ENCODE measurements around the gene IL17RD.
A peak's percentile ranks its signal among the peaks of the same experiment; 100 is the strongest.

Gene IL17RD

DNA sequence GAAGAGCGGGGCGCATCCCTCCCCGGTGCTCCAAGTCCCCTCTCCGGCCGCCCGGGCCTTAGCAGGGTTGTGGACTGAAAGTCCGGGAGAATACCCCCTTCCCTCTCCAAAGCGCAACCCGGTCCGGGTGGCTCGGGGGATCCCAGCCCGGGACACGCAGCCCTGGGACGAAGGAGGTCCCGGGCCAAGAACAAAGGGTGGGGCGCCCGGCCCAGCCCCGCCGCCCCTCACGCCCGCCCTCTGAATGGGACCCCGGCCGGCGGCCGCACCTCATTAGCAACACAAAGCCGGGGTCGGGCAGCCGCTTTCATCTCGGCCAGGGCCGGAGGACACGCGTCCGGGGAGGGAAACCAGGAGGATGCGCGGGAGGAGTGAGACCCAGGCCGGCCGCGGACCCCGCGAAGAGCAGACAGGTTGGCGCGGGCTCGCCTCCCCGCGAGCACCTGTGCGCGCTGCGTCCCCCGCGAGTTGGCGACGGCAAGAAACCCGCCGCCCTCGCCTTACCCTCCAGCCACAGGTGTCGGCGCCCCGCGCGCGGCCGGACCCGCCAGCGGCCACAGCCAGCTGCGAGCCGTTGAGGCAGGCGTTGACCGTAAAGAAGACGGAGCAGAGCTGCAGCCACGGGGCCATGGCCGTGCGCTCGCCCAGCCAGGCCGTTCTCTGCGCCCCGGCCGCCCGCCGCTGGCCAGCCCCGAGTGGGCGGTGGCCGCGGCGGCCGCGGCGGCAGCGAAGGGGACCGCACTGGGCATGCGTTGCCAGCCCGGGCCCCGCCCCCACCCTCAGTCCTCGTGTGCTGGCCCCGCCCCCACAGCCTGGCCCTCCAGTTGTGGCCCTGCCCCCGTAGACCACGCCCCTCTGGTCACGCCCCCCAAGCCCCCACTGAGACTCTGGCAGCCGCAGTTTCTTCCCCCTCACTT lies at the start of gene IL17RD:
Gene IL17RD, minus strand, starts transcription at position 697 of the 917 bp plus-strand sequence. Its CDS starts 67 bp downstream, at position 630.
- DNase-seq, result peak; percentile 19

DNA sequence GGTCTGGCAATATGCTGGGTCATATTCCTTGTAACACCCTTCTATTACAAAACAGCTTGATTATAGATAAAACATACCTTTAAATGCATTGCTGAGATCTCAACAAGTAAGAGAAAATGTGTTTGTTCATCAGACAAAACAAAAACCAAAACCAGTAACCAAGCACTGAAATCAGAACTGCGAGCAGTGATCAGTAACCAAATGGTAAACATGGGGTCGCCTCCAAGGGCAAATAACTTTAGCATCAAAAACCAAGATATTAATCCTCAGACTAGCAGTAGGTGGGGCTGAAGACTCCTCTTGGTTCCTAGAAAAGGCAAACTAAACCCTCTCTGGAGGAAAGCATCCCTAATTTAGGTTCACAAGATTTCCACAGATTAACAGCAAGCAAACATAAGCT lies 41.3 kb upstream of the IL17RD start:
- no peak for DNase-seq

DNA sequence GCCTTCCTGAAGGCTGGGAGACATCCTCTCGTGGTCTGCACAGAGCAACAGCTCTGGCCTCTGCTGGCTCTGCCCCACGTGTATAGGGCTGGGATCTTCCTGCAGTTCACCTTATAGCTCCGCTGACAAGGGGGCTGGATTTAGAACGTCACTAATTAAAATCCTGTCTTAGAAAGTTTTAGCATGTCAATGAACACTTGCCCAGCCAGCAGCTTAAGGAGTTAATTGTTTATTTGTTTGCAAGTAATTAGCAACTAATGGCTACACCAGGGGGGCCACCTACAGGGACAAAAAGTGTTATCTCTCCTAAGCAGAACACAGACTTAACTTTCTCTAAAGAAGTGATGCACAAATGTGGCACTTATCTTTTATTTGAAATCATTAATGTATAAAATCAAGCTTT lies 34.7 kb upstream of the IL17RD start, which contains the start of gene HESX1:
Gene HESX1, minus strand, starts transcription at position 84 of the 403 bp plus-strand sequence. Its CDS starts 60 bp downstream, at position 24.
- no peak for DNase-seq

DNA sequence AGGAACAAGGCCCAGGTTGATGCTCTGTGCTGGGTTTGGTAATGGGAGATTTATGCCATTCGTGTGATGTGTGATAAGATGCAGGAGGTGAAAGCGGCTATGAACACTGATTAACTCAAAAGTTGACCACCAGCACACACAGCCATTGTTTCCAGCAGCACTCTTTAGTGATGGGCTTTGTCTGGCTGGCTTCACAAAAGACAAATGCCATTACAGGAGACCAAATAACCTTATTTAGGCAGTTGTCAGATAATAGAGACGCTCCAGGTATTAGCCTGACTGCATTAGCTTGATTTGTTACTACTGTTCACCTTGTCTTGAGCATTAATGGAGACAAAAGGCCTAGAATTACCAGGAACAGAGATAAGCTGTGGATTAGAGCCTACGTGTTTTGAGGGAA lies 29.5 kb upstream of the IL17RD start:
- no peak for DNase-seq

DNA sequence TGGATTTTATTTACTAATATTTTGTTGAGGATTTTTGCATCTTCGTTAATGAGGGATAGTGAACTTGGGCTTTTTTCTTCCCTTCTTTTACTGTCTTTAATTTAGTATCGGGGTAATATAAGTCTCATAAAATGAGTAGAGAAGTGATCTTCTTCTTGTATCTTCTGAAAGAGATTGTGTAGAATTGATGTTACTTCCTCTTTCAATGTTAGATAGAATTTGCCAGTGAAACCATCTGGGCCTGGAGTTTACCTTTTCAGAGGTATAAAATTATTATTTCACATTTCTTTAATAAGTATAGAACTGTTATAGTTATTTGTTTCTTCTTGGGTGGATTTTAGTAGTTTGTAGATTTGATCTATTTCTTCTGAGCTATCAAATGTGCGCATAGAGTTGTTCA lies 26.9 kb upstream of the IL17RD start:
- DNase-seq, result no peak

DNA sequence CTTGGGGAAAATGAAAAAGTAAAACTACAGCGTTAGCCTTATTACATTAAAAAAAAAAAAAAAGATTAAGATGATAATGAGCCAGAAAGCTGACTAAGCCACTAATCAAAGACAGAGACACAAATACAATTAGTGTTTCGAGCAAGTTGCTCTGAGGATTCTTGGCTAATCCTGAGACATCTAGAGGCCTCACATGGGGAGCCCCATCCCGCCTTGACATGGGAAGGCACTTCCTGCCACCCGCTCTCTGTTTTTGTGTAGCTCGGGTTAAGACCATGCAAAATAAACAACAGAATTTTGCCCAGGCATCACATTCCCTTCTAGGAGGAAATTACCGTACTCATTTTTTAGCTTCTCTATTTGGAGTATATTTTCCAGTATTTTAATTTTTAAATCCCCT lies 19.4 kb upstream of the IL17RD start:
- no peak for DNase-seq

DNA sequence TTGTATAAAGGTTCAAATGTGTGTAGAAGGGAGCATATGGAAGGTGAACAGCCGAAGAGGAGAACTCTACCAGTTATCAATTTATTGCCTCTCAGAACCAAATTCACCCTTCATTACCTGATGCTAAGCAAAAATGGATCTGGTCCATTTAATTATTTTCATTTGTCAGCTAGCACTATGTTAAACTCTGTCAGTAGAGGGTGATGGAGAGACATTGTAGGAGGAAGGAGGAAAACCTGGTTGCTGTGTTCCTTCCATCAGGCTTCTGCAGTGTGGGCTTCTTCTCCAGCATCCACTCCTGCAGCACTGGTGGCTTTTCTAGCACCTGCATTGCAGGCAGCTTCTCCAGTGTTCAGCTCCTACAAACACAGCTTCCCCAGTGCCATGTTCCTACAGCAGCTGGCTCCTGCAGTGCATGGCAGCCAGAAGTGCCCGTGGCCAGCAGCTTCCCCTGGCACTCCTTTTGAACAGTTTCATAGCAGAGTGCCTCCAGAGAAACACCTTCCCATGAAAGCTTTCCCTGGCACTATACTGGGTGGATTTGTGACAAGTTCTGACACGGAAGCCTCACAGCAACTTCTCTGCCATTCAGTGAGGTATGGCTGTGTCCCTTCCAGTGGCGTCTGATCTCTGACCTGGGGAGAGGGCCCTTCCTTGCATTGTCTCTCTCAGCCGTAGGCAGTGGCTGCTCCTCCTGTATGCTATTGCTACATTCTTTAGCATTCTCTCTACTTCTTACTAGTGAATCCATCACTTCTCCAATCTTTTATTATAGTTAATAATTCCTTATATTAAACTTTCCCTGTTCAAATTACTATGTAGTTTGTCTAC lies 14.6 kb upstream of the IL17RD start:
- DNase-seq, result no peak

DNA sequence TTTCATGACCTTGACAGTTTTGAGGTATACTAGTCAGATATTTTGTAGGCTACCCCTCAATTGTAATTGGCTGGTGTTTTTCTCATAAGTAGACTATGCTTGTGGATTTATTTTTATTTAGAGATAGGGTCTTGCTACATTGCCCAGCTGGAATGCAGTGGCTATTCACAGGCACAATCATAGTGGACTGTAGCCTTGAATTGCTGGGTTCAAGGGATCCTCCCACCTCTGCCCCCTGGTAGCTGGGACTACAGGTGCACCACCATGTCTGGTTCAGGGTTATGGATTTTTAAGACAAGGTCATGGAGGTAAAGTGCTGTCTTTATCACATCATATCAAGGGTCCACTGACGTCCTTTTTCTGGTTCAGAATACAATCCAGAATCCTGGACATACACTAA lies 10.9 kb upstream of the IL17RD start:
- no peak for DNase-seq

DNA sequence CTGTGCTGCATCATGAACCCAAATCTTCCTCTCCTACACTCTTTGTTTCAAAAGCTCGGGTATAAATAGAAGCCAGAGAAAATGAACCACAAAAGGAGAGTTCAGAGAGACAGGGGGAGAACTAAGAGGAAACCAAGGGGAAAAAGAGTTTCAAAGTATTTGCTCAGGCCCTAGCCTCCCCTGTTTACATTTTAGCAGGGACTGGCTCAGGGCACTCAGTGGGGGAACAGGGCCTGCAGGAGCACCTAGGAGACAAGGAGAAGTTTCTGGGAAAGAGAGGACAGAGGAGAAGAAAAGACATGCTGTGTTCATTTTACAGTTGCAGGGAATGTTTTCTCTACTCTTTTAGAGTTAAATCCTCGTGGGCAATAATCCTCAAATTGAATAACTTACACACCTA lies 8.5 kb upstream of the IL17RD start:
- no peak for DNase-seq

DNA sequence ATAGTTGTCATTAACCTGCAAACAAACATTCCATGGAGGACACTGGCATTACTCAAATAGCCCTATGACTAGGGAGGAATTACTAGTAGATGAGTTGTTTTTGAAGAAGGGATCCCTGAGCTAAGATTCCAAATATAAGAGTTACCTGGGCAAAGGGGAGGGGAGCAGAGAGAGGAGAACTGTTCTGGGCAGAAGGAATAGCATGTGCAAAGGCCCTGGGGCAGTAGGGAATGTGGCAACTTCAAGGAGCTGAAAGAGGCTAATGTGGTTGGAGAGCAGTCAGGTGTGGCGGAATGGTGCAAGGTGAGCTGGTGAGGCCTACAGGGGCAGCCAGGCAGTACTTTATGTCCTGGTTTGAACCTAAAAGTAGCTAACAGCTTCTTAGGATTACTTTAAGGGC lies 5.8 kb upstream of the IL17RD start:
- DNase-seq, result no peak

DNA sequence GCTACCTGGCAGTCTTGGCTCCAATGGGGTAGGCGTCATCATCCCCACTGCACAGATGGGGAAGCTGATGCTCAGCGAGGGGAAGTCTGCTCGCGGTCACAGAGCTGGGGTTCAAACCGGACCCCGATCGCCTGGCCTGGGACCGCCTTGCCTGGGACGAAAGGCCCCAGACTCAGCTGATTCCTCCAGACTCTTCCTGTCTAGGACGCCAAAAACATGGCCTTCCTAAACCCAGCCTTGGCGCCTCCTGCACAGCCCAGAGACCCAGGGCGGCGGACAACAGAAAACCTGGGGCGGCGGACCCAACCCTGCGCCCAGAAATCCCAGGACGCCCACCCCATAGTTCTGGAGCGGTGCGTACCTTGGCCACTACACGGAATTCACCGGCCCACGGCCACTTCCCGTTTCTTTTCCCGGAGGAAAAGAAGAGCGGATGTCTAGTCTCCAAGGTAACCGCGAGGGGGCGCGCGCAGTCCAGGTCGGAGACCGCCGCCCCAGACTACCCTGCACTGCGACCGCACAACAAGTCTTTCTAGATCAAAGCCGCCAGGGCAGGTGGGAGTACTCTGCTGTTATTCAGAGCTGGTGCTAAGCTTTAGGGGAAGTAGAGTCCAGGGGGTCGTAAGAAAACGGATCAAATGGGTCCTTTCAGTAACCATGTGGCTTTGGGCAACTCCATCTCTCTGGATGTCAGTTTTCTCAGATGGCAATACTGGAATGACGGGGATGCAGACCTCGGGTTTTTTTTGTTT lies 4.9 kb upstream of the IL17RD start:
- DNase-seq, result peak; percentile 57

DNA sequence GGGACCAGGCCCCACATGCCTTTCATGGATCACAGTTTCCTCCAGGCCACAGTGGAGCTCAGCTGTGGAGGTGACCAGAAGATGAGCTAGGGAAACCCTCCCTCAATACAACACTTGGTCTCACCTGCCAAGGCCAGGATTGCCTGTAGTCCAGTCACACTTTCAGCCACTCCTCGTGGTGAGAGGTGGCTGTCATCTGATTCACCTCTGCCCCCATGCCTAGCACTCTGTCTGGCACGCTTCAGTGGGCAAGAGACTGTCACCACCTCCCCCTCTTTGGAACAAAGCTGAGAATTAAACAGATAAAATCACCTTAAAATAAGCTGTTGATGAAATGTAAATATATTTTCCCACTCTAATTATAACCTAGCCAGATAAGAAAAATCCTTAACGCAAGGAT lies 4.0 kb upstream of the IL17RD start:
- no peak for DNase-seq

DNA sequence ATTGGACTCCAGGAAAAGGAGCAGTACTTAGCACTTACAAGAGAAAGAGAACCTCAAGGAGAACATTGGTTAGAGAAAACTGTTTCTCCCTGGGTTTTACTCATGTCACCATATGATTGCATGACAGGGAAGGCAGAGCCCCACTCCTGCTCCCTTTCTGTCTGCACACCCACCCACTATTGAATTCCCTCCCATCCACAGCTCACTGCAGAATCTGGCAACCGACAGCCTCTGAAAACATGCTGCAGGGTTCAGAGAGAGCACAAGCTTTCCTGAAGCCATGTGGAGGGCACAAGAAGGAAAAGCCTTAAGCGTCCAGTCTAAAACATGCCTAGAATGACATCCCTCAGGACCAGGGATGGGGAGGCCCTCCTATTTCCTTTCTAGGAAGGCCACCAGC lies 3.0 kb upstream of the IL17RD start:
- no peak for DNase-seq

DNA sequence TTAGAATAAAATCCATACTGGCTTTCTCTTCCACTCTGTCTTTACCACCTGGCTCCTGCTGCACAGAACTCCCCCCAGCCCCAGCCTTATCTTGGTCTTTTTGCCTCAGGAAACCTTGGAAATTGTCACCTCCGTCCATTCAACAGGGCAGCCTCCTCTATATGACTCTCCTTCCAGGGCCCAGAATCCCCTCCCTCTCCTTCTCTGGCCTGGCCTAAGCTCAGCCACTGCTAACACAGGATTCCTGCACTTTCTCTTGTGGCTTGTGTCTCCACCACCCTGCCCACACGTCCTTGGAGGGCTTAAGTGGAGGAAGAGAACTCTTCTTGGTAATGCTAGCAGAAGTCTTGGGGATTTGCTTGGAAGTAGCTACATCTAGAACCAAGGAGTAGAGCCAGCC lies 1.5 kb upstream of the IL17RD start:
- DNase-seq, result no peak

DNA sequence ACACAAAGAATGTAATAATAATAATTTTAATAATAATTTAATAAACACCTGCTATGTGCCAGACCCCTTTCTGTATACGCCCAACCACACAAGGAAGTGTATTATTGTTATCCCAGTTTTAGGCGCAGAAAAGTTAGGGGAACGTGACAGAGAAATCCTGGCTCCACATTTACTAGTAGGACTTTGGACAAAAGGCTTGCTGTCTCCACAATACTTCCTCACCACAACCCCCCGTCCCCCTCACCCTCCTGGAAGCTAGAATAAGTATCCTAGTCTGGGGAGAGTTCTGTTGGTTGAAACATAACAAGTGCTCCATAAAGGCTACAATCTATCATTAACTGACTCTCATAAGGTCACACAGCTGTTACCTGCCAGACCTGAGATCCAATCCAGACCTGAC lies 488 bp upstream of the IL17RD start:
- no peak for DNase-seq

DNA sequence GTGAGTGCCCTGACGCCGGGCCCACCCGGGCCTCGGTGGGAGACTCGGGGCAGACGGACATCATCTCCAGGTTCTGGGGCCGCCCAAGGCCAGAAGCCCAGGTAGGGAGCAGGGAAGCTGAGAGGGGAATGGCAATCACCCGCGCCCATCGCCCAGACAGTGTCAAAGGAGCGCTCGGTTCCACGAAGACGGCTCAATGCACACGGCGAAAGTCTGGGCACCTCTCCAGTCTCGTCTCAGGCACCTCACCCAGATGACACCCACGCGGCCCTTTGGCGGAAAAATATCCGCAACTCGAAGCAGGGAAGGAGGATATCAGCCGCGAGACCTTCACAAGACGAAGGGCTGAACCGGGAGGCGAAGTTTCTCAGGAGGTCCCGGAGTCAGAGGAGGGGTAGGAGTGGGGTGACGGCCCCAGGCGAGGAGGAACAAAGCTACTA lies 916 bp downstream of the IL17RD start:
- DNase-seq, result no peak

DNA sequence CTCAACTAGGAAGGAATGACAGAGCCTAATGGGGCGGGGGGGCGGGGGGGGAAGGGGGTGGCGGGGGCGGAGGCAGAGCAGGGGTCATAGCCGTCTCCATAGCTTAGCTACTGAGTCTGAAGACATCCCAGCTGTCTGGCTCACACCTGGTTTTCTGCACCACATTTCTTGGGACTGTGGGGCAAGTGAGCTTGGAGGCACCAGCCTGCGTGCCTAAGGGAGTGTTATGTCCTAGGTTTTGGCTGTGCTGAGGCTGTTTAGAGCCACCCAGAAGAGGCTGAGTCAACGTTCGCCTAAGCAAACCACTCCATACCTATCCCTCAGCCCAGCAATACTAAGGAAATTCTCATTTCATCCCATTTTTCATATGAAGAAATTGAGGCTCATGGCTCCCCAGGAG lies 1.4 kb downstream of the IL17RD start:
- no peak for DNase-seq

DNA sequence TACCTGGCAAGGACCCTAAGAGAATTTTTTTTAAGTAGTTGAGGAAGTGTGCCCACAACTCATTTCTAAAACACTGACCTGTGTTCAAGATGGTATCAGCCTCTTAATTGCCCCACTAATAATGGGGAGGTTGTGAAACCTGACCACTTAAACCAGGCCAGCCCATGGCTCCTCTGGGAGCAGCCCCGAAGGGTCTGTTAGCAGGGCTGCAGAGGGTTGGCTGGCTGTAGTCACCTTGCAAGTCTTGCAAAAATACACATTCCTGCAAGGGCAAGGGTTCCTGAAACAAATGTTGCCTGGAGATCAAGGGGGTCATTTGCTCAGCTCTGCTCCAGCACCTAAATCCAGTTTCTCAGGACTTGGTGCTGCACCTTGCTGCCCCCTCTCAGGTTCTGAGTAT lies 3.2 kb downstream of the IL17RD start:
- no peak for DNase-seq

DNA sequence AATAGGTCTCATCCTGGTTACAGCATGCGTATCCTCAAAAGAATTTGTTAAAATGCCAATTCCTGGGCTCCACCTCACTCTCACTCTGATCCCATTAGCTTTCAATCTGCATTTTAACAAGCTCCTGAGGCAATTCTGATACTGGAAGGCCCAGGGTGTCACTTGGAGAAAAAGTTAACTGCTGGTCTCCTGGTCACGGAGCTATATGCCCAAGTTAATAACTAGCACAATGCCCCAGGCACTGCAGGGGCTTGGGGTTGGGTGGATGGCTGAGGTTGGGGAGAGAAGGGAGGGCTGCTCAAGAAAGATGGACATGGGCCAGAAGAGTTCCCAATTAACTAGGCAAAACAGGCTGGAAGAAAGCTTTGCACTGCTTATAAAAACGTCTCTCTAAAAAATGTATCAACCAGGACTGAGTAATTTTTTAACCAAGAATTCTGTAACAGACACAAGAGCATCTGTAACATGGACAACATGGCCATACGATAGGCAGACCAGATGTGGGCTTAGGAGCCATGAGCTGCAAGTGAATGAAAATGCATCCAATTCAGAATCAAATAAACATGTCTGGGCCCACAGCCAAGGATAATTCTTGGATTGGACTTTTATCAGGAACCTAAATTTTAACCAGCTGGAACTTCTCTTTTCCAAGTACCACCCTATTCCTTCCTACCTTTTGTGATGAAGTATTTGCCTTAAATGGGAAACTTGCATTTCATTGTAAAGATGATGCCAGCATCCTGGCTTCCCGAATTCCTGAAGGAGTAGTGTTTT lies 4.2 kb downstream of the IL17RD start:
- no peak for DNase-seq

DNA sequence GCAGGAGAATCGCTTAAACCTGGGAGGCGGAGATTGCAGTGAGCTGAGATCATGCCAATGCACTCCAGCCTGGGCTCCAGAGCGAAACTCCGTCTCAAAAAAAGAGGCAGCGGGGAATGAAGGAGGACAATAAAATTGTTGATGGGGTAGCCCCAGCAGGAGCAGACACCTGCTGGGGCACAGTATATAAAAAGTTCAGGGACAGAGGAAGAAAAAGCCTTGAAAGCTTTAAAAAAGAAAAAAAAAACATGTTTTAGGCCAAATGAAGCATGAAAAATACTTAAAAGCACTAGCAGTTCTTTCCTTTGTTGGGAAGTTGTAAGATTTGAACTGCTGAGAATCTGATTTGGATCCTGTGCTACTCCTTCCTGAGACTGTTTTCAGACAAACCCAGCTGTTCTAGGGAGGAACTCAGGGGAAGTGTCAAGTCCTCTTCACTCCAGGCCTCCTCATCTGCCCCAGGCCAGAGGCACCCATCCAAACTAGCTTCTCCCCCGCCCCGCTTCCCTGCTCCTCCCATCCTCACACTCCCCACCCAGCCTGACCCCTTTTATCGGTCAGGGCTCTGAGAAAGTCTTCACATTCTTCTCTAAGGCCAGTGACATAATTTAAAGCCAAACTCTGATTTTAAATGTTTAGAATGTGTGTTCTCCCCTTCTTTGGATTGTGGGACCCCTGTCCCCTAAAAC lies 4.9 kb downstream of the IL17RD start:
- no peak for DNase-seq
